DMS153 treated with DMSO at 0.1 percent for 48 hours (cell line): ENCODE measurements around the gene SH2D7.

Source experiments
- DNase-seq: peaks from one replicate; lab custom pipeline; 2025; ENCODE audit not compliant: unreplicated experiment; lab: John Stamatoyannopoulos, UW

SH2D7 gene

DNA sequence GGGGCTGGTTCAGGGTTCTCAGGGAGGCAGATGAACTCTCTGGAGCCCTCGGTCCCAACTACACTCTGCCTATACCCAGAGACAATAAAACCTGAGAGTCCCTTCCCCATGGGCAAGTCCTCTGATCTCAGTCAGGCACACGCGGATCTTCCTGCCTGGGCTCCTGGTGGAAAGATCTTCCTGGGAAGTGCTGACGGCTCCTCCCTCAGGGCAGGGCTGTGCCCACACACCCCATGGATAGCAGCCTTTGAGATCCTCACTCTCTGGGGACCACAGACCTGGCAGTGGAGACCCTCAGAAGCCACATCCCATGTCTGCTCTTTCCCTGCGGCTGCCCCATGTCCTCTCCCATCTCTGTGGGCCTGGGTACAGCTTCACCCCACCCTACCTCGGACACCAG is 10.4 kb downstream of the SH2D7 start:
- no peak for DNase-seq

DNA sequence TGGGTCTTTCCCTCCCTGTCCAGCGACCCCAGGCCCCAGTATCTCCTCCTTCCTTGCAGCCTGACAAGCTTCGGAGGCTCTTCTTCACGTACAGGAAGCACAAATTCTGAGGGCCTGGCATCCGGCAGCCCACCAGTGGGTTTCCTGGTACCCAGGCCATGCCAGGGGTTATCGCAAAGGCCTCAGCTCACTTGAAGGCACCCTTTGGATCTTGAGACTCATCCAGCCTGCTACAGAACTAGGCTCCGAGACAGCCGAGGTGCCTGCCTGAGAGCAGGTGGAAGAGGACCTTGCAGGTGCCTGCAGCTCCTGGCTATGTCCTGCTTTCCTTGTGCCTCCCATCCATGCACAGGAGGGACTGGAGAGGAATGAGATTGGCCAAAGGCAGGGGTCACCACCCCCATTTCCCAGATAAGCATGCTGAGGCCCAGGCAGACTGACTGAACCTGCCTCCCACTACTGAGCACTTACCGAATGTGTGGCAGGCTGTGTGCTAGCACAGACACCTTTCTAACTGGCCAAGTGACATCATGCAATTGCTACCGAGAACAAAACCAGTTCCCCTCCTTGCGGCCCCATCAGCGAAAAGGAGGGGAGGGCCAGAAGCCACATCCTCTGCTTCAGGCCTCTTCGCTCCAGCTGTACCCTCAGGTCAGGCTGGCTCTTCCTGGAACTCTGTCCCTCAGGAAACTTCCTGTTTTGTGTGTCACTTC is 11.2 kb downstream of the SH2D7 start:
- DNase-seq, result no peak

DNA sequence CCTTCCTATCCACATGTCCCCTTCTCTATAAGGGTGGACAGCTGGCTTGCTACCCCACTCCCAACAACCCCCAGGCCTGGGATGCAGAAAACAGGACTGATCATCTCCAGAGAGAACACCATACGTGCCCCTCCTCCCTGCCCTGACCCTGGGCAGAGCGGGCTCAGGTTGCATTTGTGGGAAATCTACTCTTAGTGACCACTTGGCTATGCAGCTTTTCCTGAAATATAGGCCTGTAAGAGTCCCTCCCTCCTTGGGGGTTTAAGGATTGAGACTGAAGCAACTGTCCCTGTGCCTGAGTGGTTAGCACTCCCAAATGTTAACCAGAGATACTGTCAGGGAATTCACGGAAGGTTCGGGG is 11.7 kb downstream of the SH2D7 start:
- DNase-seq, result no peak

DNA sequence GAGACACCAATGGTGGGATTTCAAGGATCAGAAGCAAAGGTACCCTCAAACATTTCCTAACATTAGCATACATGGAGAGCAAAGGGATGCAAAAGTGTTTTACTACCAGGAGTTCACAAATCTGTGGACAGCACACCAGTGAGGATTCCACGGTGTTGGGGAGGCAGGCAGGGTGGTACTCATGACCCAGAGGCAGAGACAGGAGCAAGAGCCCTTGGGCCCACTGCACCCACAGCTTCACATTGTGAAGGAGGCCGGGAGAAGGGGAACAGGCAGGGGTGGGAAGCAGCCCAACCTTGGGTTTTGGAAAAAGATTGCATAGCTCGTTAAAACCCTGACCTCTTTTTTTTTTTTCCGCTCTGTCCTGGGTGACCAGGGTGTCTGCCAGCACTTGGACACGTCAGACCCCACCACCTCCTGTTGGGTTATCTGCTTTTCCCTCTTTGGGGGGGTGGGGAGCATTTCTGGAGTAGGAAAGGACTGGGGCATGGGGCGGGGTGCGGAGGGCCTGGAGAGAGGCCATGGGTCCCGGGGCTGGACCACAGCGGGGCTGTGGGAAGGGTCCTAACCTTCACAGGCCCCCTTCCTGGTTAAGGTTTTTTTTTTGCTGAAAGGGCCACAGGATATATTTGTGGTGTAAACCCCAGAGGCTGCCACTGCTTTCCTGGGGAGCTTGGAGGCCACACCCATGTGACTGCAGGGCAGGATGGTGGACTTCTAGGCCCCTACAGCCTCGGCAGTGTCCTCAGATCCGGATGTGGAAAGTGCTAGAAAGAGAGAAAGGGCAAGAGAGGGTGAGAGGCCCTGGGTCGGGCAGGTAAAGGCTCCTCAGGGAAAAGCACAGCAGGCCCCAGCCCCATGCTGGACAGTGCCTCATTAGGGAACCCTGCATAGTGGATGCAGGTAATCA is 12.5 kb downstream of the SH2D7 start:
- no peak for DNase-seq

DNA sequence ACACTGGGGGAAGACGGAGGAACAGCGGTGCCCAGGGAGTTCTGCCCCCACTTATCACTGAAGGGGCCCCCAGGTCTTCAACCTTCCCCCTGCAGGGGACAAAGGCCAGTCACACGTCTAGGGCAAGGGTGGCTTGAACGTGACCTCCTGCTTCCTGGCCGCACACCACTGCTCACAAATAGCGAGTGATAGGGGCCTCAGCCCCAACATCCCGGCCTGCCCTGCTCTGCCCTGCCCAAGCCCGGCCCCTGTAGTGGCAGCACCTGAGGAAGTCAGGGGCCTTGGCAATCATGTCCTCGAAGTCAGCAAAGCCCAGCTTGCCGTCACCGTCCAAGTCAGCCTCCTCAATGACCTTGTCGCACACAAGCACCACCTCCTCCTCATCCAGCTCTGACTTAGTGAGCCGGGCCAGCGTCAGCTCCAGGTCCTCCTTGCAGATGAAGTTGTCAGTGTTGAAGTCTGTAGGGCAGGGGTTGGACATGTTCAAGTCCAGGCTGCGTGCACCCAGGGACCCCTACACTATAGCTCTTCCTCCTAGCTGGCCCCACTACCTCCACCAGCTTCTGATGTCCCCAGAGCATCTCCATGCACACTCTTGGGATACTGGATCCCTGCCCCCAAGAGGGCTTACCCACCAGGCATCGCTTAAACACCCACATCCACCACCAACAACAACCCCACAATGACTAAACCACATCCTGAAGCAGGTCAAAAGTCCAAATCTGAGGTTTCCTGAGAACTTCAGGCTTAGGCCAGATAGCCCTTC is 13.3 kb downstream of the SH2D7 start:
- DNase-seq, result no peak

- DNase-seq, result no peak
These were observed 15.1 kb downstream of the SH2D7 start for GRCh38 chr15:78107471-78107870.

DNA sequence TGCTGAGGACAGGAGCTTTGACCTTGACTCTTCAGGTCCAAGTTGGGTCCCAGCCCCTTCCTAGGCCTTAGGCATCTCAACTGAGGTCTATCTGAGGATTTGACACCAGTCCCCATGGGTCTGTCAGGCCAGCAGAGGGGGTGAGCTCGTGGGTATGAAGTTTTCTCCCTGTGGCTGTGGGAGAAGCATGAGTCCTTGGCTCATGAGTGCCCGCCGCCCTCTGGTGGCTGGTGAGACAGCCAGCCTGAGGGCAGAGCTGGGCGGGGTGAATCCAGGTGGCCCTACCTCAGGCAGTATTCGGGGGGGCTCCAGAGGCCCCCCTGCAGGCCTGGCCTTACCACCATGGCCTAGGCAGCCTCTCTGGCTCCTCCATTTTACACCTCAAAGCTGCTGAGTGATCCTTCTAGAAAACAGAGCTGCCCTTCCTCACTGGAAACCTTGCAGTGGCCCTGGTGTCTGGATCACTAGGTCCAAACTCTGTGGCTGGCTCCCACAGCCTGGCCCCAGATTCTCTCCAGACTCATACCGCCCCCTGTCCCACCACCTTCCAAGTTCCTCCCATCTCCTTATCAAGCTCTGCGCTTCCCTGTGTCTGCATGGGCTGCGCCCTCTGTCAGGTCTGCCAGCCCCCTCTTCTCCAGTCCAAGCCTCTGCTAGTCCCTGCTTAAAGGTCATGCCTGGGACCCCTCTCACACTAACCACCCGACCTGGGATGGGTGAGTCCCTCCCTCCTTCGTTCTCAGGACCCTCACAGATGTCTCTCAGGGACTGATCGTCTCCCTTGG is 16.1 kb downstream of the SH2D7 start:
- DNase-seq, result peak; percentile 1

DNA sequence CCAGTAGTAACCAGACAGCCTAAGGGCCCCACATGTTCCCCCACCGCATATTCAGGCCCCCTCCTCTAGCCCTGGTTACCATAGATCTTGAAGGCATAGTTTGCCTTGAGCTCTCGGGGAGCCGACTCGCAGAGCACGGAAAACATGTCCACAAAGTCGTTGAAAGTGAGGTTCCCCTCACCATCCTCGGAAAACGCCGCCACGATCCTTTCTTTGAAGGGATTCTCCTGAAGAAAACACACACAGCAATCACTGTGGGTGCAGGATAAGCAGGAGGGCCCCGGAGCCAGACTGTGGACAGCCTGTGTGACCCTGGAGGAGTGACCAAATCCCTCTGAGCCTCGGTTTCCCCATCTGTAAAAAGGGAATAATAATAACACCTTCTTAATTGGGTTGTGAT is 16.8 kb downstream of the SH2D7 start:
- no peak for DNase-seq

DNA sequence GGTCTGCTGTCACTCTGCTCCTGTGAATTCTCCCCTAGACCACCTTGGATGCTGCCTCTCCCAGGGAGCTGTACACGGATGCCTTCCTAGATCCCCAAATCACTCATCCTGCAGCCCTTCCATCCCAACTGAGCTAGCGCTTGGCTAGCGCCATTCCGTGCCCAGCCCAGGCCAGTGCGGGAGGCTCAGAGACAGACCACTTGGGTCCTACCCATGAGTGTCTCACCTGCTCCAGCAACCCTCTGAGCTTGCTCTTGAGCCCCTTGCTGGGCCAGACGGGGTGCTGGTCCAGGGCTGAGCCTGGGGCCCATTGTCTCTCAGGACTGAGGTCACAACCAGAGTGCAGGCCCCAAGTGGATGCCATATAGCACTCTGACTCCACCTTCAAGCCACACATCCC is 17.7 kb downstream of the SH2D7 start:
- no peak for DNase-seq

DNA sequence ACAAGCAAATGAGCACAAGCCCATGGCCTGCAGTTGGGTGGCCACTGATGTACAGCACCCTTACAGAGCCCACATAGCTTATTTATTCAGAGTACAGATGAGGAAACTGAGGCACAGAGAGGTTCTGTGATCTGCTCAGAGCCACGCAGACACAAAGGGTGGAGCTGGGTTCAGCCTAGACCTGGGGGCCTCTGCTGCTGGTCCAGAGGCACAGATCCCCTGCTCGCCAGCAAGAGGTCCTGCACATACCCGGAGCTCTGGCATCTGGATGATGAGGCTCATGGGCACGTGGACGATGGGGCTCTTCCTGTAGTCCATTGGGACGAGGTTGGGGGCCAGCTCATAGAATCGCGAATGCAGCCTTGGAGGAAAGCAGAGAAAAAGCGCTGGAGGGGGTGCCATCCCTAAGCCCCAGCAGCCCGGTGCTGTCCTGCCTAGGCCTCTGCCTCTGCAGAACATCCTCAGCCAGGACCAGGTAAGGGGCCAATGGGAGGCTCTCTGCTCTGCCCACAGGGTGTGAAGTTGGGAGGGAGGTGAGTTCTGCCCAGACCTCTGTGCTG is 18.6 kb downstream of the SH2D7 start:
- DNase-seq, result no peak

DNA sequence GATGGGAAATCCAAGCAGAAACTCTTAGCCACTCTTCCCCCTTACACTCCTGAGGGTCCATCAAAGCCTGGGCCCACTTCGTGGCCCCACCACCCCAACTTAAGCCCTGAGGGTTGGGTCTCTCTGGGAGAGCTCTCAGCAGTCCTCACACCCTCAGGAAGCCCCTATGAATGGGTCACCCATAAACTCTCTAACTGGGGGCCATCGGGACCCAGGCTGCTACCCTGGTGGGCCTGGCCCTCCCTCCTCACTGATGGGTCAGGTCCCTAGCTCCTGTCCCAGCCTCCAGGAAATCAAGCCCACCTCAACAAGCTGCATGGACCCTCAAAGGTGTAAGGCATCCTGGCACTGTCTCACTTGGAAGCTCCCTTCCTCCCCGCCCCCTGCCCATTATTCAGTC is 19.4 kb downstream of the SH2D7 start:
- no peak for DNase-seq

DNA sequence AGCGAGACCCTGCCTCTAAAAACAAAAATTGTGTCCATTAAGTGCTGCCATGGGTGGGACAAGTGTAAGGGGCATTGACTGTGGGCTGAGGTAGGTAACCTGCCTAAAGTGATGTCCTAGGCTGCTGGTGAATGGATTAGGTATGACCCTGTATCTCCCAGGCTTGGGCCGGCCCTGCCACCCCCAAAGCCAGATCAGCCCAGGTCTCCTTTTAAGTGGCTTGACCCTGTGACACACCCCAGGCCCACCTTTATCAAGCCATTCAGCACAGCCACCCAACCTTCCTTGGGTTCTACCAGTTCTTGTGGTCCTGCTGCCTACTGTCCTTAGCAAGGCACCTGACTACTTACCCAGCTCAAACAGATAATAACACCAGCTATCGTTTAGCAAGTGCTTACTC is 20.2 kb downstream of the SH2D7 start:
- no peak for DNase-seq

DNA sequence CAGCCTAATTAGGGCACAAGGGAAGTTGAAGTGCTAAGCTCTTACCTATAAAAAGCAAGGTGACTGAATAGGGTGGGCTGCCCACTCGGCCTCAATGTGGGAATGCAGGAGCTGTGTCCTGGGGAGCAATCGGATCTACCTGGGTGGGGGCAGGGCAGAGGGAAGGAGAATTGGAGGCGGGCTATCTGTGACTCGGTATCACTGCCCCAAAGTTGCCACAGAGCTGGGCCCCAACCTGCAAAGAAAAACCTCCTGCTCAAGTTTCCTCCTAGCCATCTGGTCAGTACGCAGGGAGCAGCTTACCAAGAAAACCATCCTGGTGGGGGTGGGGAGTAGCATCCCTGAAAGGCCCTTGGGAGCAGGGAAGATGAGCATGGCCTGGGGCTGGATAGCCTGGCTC is 28.2 kb downstream of the SH2D7 start:
- DNase-seq, result no peak

DNA sequence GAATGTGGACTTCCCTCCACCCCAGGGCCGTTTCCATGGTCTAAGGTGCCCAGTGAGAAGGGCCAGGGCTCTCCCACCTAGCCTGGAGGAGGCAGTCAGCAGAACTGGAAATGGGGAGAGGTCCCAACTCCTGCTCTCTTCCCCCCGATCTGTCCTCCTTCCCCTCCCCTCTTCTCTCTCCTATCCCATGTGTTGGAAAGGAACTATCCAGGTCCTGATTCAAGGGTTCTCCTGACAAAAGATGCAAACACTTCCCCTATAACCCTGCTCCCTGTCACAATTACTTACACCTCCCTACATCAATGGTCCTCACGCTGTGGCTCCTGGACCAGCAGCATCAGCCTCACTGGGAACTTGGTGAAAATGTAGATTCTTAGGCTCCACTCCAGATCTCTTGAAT is 32.9 kb downstream of the SH2D7 start:
- DNase-seq, result no peak

DNA sequence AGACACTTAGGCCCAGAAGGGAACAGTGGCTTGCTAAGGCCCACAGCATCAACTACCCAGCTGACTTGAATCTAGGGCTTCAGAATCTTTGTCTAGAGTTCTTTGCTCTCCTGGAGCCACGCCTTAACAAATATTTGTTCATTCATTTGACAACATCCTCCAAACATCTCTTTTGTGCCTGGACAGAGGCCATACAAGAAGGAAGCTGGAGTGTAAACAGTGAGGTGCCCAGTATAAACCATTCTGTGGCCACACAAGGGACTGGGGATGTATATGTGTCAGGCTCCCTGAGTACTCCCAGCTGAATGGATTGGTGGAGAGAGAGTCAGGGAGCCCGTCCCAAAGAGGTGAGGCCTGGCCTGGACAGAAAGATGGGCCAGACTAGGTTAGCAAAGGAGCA is 35.5 kb downstream of the SH2D7 start:
- DNase-seq, result peak; percentile 2

GRCh38 chr15:78129077-78129750 is 36.9 kb downstream of the SH2D7 start:
- DNase-seq, result no peak

DNA sequence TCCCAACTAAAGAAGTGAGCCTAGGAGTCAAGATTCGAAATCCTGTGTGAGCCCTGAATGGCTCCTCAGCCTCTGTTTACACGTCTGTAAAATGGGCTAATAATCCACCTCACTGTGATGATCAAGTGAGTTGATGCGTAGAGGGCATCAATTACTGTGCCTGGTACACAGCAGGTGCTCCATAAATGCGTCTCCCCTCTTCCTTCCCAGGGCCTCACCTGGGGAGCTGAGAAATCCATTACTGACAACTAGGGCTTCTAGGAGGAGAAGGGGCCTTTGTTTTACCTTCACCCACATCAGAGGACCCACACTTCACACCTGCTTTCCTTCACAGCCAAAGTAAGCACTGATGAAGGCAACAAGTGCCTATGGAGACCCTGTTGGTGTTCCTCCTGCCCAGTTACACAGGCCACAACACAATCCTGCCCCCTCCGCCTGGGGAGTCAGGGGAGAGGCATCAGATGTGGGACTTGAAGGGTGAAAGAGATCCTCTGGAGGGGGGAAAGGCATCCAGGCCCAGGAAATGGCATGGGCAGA is 37.5 kb downstream of the SH2D7 start:
- DNase-seq, result no peak

- DNase-seq, result no peak
These were observed 38.3 kb downstream of the SH2D7 start for GRCh38 chr15:78130466-78131294.
